WTC11 (cell line): ENCODE measurements around the gene NOL9. TPM values are rescaled to one million over a fixed set of nuclear protein-coding genes. Genes with fewer than 3 reads are reported as not detected.
A peak's percentile ranks its signal among the peaks of the same experiment; 100 is the strongest.

Experiments used
- ATAC-seq: fragments of 200-7000 bp; cut with Tn5 transposase; 2 replicates; pipeline ENCODE4 v1.10.0; 2021; ENCODE audit warnings: mild to moderate bottlenecking, moderate library complexity
- CTCF ChIA-PET: fragments of 300-600 bp; sonication (Branson Sonifier 250); formaldehyde crosslinking; loops from one replicate; lab custom pipeline; 2021; ENCODE audit warnings: antibody characterized with exemption; lab: Charles Lee
- POLR2A ChIA-PET: fragments of 350-600 bp; sonication (Branson Sonifier 250); formaldehyde crosslinking; loops from one replicate; lab custom pipeline; 2021; ENCODE audit warnings: antibody characterized with exemption; lab: Charles Lee
- DNase-seq: peaks from one replicate; pipeline ENCODE4 v3.0.0; 2021; ENCODE audit warnings: low spot score
- H3K27ac Mint-ChIP-seq: 2 replicates; pipeline ENCODE4 v1.8.0; 2021; ENCODE audit warnings: mixed read lengths
- H3K27me3 Mint-ChIP-seq: 2 replicates; pipeline ENCODE4 v1.8.0; 2021; ENCODE audit warnings: low read depth, mild to moderate bottlenecking, moderate library complexity, mixed read lengths
- H3K36me3 Mint-ChIP-seq: 2 replicates; pipeline ENCODE4 v1.8.0; 2021; ENCODE audit warnings: mixed read lengths
- H3K4me1 Mint-ChIP-seq: 2 replicates; pipeline ENCODE4 v1.8.0; 2022; ENCODE audit warnings: mixed read lengths
- H3K4me3 Mint-ChIP-seq: 2 replicates; pipeline ENCODE4 v1.8.0; 2021; ENCODE audit warnings: mild to moderate bottlenecking, moderate library complexity, mixed read lengths
- H3K9me3 Mint-ChIP-seq: 2 replicates; pipeline ENCODE4 v1.8.0; 2021; ENCODE audit warnings: mixed read lengths
- CREM ChIP-seq: sonication (generic); formaldehyde crosslinking; IDR thresholded peaks from 2 replicates; pipeline ENCODE4 v1.8.1; 2022; ENCODE audit warnings: mild to moderate bottlenecking, missing genetic modification reagents, moderate library complexity
- ETV6 ChIP-seq: sonication (generic); formaldehyde crosslinking; IDR thresholded peaks from 2 replicates; pipeline ENCODE4 v1.8.1; 2022; ENCODE audit warnings: mild to moderate bottlenecking, missing genetic modification reagents
- IRF2 ChIP-seq: sonication (generic); formaldehyde crosslinking; IDR thresholded peaks from 2 replicates; pipeline ENCODE4 v1.8.0; 2022; ENCODE audit warnings: low read depth, missing genetic modification reagents, borderline replicate concordance
- JUN ChIP-seq: sonication (generic); formaldehyde crosslinking; IDR thresholded peaks from 2 replicates; pipeline ENCODE4 v1.8.0; 2023; ENCODE audit warnings: mild to moderate bottlenecking, missing genetic modification reagents
- NFYB ChIP-seq: sonication (generic); formaldehyde crosslinking; conservative IDR thresholded peaks from 2 replicates; pipeline ENCODE4 v1.8.0; 2022; ENCODE audit warnings: low read depth, missing genetic modification reagents
- TP53 ChIP-seq: sonication (generic); formaldehyde crosslinking; IDR thresholded peaks from 2 replicates; pipeline ENCODE4 v1.8.1; 2023; ENCODE audit warnings: mild to moderate bottlenecking, missing genetic modification reagents
- ZNF232 ChIP-seq: sonication (generic); formaldehyde crosslinking; IDR thresholded peaks from 2 replicates; pipeline ENCODE4 v1.8.0; 2022; ENCODE audit warnings: mild to moderate bottlenecking, missing genetic modification reagents
- ZNF416 ChIP-seq: fragments of 250-450 bp; sonication (Bioruptor Pico); IDR thresholded peaks from 2 replicates; pipeline ENCODE4 v1.9.0; 2021; ENCODE audit warnings: mild to moderate bottlenecking, inconsistent platforms
- ZNF423 ChIP-seq: fragments of 250-450 bp; sonication (Bioruptor Pico); IDR thresholded peaks from 2 replicates; pipeline ENCODE4 v2.1.2; 2022; ENCODE audit warnings: mild to moderate bottlenecking, moderate library complexity
- ZNF671 ChIP-seq: fragments of 250-450 bp; sonication (Bioruptor Pico); IDR thresholded peaks from 2 replicates; pipeline ENCODE4 v1.8.0; 2021; ENCODE audit warnings: mild to moderate bottlenecking
- total RNA-seq: library from RNA; stranded (reverse); gene quantifications from 3 replicates; pipeline ENCODE4 v1.2.3, GENCODE V29; 2021
- TF ChIP-seq, protein P1 (sequence below): sonication (generic); formaldehyde crosslinking; IDR thresholded peaks from 2 replicates; pipeline ENCODE4 v1.8.1; 2023; ENCODE audit warnings: mild to moderate bottlenecking, missing genetic modification reagents
- TF ChIP-seq, protein P2 (sequence below): fragments of 200-600 bp; IDR thresholded peaks from 2 replicates; pipeline ENCODE4 v1.8.0; 2022; ENCODE audit warnings: antibody characterized with exemption
- TF ChIP-seq, protein P3 (sequence below): sonication (generic); formaldehyde crosslinking; IDR thresholded peaks from 2 replicates; pipeline ENCODE4 v1.8.1; 2023; ENCODE audit warnings: mild to moderate bottlenecking, moderate library complexity, missing genetic modification reagents
- TF ChIP-seq, protein P4 (sequence below): fragments of 250-450 bp; sonication (Bioruptor Pico); IDR thresholded peaks from 2 replicates; pipeline ENCODE4 v1.9.0; 2021; ENCODE audit warnings: mild to moderate bottlenecking
- TF ChIP-seq, protein P5 (sequence below): sonication (generic); formaldehyde crosslinking; IDR thresholded peaks from 2 replicates; pipeline ENCODE4 v1.8.1; 2022; ENCODE audit warnings: missing genetic modification reagents, borderline replicate concordance
- TF ChIP-seq, protein P6 (sequence below): sonication (generic); formaldehyde crosslinking; IDR thresholded peaks from 2 replicates; pipeline ENCODE4 v1.8.0; 2023; ENCODE audit warnings: missing genetic modification reagents
- TF ChIP-seq, protein P7 (sequence below): sonication (generic); formaldehyde crosslinking; IDR thresholded peaks from 2 replicates; pipeline ENCODE4 v1.8.1; 2022; ENCODE audit warnings: mild to moderate bottlenecking, moderate library complexity, missing genetic modification reagents

The NOL9 gene
- total RNA-seq, 1 experiment from 2014 or later: 37.4 TPM

DNA sequence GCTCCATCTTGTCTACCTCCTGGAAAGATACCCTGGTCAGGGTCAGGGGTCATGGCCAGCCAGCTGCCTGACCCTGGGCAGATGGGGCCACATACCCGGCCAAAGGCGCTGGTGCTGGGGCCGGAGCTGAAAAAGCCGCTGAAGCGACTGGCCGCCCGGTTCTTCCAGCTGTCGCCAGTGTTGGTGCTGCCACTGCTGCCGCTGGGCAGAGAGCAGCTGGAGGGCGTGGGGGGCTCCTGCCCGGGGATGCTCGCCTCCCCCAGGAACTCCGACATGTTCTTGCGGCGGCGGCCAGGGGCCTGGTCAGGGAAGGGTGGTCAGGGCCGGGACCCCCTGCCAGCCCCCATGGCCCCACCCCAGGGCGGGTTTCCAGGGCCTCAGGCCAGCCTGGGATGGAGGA is 81.2 kb downstream of the NOL9 start:
- DNase-seq (peak; percentile 10), ATAC-seq (no peak)
- CTCF ChIA-PET: interaction anchor here (0.6 to 6.3 kb wide), 23 partner anchors 8 to 233 kb away, joined by 3 to 73 read pairs (median 5); partner anchors contain the start of gene HES2
- POLR2A ChIA-PET: no interaction called here
- H3K4me3 Mint-ChIP-seq: no peak overlapping the region
- H3K36me3 Mint-ChIP-seq: peaks cover 22% of the 10 kb centered on the region
- no peak overlapping the region for H3K27ac Mint-ChIP-seq
- no peaks in the 10 kb centered on the region for H3K9me3 Mint-ChIP-seq
- H3K27me3 Mint-ChIP-seq: no peaks in the 10 kb centered on the region
- peaks cover 34% of the 10 kb centered on the region for H3K4me1 Mint-ChIP-seq
- TF ChIP-seq, protein P1, sequence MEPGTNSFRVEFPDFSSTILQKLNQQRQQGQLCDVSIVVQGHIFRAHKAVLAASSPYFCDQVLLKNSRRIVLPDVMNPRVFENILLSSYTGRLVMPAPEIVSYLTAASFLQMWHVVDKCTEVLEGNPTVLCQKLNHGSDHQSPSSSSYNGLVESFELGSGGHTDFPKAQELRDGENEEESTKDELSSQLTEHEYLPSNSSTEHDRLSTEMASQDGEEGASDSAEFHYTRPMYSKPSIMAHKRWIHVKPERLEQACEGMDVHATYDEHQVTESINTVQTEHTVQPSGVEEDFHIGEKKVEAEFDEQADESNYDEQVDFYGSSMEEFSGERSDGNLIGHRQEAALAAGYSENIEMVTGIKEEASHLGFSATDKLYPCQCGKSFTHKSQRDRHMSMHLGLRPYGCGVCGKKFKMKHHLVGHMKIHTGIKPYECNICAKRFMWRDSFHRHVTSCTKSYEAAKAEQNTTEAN (CRISPR knock-in tag): no peak
- no peak for TF ChIP-seq IRF2

DNA sequence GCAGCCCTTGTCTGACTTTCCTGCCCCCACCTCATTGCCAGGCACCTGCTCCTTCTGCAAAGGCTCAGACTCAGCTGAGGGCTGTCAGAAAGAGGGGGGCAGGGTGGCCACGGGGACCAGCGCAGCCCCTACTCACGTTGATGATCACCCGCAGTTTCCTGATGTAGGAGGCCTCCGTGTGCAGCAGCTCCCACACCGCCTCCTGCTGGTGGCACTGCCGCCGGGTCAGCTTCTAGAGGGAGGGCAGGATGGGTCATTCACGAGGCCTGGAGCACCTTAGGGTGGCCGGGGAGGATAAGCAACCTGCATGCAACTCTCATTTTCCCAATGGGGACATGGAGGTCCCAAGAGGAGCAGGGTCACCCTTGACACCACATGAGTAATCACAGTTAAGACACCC is 81.9 kb downstream of the NOL9 start:
- no peak for ATAC-seq
- peaks cover 24% of the 10 kb centered on the region for H3K36me3 Mint-ChIP-seq
- DNase-seq: peak; percentile 68
- CTCF ChIA-PET: interaction anchor here (0.6 to 6.3 kb wide), 25 partner anchors 8 to 385 kb away, joined by 3 to 73 read pairs (median 6); no protein-coding TSS in a partner anchor
- TF ChIP-seq NFYB (CRISPR knock-in tag): no peak
- TF ChIP-seq, protein P2, sequence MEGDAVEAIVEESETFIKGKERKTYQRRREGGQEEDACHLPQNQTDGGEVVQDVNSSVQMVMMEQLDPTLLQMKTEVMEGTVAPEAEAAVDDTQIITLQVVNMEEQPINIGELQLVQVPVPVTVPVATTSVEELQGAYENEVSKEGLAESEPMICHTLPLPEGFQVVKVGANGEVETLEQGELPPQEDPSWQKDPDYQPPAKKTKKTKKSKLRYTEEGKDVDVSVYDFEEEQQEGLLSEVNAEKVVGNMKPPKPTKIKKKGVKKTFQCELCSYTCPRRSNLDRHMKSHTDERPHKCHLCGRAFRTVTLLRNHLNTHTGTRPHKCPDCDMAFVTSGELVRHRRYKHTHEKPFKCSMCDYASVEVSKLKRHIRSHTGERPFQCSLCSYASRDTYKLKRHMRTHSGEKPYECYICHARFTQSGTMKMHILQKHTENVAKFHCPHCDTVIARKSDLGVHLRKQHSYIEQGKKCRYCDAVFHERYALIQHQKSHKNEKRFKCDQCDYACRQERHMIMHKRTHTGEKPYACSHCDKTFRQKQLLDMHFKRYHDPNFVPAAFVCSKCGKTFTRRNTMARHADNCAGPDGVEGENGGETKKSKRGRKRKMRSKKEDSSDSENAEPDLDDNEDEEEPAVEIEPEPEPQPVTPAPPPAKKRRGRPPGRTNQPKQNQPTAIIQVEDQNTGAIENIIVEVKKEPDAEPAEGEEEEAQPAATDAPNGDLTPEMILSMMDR: 0 out of 2 replicates have a peak, but pooled peaks have one; percentile 27
- peak; percentile 4; the same call in 1 of the 2 replicates for TF ChIP-seq ZNF423 (CRISPR knock-in tag)
- TF ChIP-seq CREM (CRISPR knock-in tag): no peak
- TF ChIP-seq, protein P3, sequence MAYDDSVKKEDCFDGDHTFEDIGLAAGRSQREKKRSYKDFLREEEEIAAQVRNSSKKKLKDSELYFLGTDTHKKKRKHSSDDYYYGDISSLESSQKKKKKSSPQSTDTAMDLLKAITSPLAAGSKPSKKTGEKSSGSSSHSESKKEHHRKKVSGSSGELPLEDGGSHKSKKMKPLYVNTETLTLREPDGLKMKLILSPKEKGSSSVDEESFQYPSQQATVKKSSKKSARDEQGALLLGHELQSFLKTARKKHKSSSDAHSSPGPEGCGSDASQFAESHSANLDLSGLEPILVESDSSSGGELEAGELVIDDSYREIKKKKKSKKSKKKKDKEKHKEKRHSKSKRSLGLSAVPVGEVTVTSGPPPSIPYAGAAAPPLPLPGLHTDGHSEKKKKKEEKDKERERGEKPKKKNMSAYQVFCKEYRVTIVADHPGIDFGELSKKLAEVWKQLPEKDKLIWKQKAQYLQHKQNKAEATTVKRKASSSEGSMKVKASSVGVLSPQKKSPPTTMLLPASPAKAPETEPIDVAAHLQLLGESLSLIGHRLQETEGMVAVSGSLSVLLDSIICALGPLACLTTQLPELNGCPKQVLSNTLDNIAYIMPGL (CRISPR knock-in tag): 0 out of 2 replicates have a peak, but pooled peaks have one; percentile 1
- TF ChIP-seq, all 79 proteins: peak for 3
- no peaks in the 10 kb centered on the region for H3K27me3 Mint-ChIP-seq
- no peaks in the 10 kb centered on the region for H3K9me3 Mint-ChIP-seq
- POLR2A ChIA-PET: interaction anchor here (2.0 kb wide), 1 partner anchor 14 kb away, joined by 10 read pairs; no protein-coding TSS in a partner anchor
- peak overlapping the region; percentile 41 for H3K4me3 Mint-ChIP-seq
- peaks cover 34% of the 10 kb centered on the region for H3K4me1 Mint-ChIP-seq
- no peak overlapping the region for H3K27ac Mint-ChIP-seq

DNA sequence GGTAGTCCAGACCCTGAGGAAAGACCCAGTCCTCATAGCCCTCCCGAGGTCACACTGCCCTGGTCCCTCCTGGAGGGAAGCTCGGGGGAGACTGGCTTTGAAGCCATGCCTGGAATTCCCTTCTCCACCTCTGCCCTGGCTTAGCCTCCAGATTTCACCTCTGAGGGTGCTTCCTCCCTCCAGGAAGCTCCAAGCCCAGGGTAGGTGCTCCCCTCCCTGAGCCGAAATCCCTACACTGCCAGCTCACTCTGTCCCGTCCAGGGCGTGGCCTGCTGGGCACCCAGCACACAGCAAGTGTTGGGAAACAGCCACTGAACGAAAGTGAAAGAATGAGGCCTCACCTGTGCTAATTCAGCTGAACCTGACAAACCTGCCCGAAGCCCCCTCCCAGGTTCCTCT is 82.3 kb downstream of the NOL9 start:
- H3K27me3 Mint-ChIP-seq: no peaks in the 10 kb centered on the region
- peaks cover 30% of the 10 kb centered on the region for H3K4me1 Mint-ChIP-seq
- no peaks in the 10 kb centered on the region for H3K9me3 Mint-ChIP-seq
- peaks cover 24% of the 10 kb centered on the region for H3K36me3 Mint-ChIP-seq
- H3K4me3 Mint-ChIP-seq: peak overlapping the region; percentile 41
- CTCF ChIA-PET: interaction anchor here (0.7 to 6.3 kb wide), 24 partner anchors 8 to 384 kb away, joined by 3 to 73 read pairs (median 6); no protein-coding TSS in a partner anchor
- TF ChIP-seq ETV6 (CRISPR knock-in tag) (no peak), ZNF416 (CRISPR knock-in tag) (no peak), JUN (no peak), TP53 (CRISPR knock-in tag) (no peak), ZNF671 (CRISPR knock-in tag) (no peak), ZNF232 (CRISPR knock-in tag) (no peak)
- TF ChIP-seq, protein P4, sequence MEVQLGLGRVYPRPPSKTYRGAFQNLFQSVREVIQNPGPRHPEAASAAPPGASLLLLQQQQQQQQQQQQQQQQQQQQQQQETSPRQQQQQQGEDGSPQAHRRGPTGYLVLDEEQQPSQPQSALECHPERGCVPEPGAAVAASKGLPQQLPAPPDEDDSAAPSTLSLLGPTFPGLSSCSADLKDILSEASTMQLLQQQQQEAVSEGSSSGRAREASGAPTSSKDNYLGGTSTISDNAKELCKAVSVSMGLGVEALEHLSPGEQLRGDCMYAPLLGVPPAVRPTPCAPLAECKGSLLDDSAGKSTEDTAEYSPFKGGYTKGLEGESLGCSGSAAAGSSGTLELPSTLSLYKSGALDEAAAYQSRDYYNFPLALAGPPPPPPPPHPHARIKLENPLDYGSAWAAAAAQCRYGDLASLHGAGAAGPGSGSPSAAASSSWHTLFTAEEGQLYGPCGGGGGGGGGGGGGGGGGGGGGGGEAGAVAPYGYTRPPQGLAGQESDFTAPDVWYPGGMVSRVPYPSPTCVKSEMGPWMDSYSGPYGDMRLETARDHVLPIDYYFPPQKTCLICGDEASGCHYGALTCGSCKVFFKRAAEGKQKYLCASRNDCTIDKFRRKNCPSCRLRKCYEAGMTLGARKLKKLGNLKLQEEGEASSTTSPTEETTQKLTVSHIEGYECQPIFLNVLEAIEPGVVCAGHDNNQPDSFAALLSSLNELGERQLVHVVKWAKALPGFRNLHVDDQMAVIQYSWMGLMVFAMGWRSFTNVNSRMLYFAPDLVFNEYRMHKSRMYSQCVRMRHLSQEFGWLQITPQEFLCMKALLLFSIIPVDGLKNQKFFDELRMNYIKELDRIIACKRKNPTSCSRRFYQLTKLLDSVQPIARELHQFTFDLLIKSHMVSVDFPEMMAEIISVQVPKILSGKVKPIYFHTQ (CRISPR knock-in tag): no peak
- TF ChIP-seq, protein P5, sequence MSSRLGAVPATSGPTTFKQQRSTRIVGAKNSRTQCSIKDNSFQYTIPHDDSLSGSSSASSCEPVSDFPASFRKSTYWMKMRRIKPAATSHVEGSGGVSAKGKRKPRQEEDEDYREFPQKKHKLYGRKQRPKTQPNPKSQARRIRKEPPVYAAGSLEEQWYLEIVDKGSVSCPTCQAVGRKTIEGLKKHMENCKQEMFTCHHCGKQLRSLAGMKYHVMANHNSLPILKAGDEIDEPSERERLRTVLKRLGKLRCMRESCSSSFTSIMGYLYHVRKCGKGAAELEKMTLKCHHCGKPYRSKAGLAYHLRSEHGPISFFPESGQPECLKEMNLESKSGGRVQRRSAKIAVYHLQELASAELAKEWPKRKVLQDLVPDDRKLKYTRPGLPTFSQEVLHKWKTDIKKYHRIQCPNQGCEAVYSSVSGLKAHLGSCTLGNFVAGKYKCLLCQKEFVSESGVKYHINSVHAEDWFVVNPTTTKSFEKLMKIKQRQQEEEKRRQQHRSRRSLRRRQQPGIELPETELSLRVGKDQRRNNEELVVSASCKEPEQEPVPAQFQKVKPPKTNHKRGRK (CRISPR knock-in tag): no peak
- TF ChIP-seq, protein P6, sequence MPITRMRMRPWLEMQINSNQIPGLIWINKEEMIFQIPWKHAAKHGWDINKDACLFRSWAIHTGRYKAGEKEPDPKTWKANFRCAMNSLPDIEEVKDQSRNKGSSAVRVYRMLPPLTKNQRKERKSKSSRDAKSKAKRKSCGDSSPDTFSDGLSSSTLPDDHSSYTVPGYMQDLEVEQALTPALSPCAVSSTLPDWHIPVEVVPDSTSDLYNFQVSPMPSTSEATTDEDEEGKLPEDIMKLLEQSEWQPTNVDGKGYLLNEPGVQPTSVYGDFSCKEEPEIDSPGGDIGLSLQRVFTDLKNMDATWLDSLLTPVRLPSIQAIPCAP: no peak
- TF ChIP-seq, protein P7, sequence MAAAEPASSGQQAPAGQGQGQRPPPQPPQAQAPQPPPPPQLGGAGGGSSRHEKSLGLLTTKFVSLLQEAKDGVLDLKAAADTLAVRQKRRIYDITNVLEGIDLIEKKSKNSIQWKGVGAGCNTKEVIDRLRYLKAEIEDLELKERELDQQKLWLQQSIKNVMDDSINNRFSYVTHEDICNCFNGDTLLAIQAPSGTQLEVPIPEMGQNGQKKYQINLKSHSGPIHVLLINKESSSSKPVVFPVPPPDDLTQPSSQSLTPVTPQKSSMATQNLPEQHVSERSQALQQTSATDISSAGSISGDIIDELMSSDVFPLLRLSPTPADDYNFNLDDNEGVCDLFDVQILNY (CRISPR knock-in tag): no peak
- ATAC-seq (no peak), DNase-seq (no peak)
- H3K27ac Mint-ChIP-seq: no peak overlapping the region
- POLR2A ChIA-PET: interaction anchor here (2.0 kb wide), 1 partner anchor 14 kb away, joined by 10 read pairs; no protein-coding TSS in a partner anchor
